Spleen (tissue), 11 donors: ENCODE data around the gene CDHR2. TPM values are rescaled to one million over a fixed set of nuclear protein-coding genes. Genes with fewer than 3 reads are reported as not detected.

Source experiments
- DNase-seq: peaks from one replicate; pipeline ENCODE4 v3.0.0-alpha.2; 2020
- H3K27ac ChIP-seq, 8 donors: fragments of 200-600 bp; sonication (generic) in 7 of 8; 1 replicate in 4 of 8; 2 replicates in 4 of 8; pipeline versions ENCODE4 v1.5.0 to v1.8.0; 2016 to 2021; ENCODE audit warnings: inconsistent platforms in 4 of 8, mild to moderate bottlenecking in 4 of 8, moderate library complexity in 1 of 8
- H3K27me3 ChIP-seq, 7 donors: fragments of 200-600 bp; sonication (generic) in 6 of 7; replicated peaks in 1 of 7; 1 replicate in 4 of 7; 2 replicates in 3 of 7; pipeline versions ENCODE4 v1.5.0 to v1.8.0; 2016 to 2021; ENCODE audit warnings: inconsistent platforms in 3 of 7, mild to moderate bottlenecking in 1 of 7
- H3K36me3 ChIP-seq, 6 donors: fragments of 200-600 bp; sonication (generic) in 5 of 6; 1 replicate in 4 of 6; 2 replicates in 2 of 6; pipeline versions ENCODE4 v1.5.0 to v1.8.0; 2016 to 2021; ENCODE audit warnings: inconsistent platforms in 2 of 6
- H3K4me1 ChIP-seq, 6 donors: fragments of 200-600 bp; sonication (generic) in 5 of 6; 1 replicate in 3 of 6; 2 replicates in 3 of 6; pipeline versions ENCODE4 v1.5.0 to v1.8.0; 2016 to 2021; ENCODE audit warnings: inconsistent platforms in 3 of 6
- H3K4me3 ChIP-seq, 8 donors: fragments of 200-600 bp; sonication (generic) in 7 of 8; 1 replicate in 4 of 8; 2 replicates in 4 of 8; pipeline versions ENCODE4 v1.5.0 to v1.8.0; 2016 to 2021; ENCODE audit warnings: inconsistent platforms in 4 of 8, mild to moderate bottlenecking in 4 of 8, moderate library complexity in 2 of 8
- H3K9me3 ChIP-seq, 8 donors: fragments of 200-600 bp; sonication (generic) in 7 of 8; 1 replicate in 4 of 8; 2 replicates in 4 of 8; pipeline versions ENCODE4 v1.5.0 to v1.8.0; 2016 to 2021; ENCODE audit warnings: inconsistent platforms in 4 of 8
- CTCF ChIP-seq, 11 experiments: fragments of 200-600 bp in 7 of 11; fragments of 450-650 bp in 4 of 11; sonication (generic) in 4 of 11; IDR thresholded peaks in 8 of 11; conservative IDR thresholded peaks in 3 of 11; 1 replicate in 7 of 11; 2 replicates in 4 of 11; pipeline versions ENCODE4 v1.4.0 to v1.8.0; 2016 to 2021; ENCODE audit warnings: antibody characterized with exemption in 11 of 11, inconsistent platforms in 4 of 11, mild to moderate bottlenecking in 1 of 11
- POLR2A ChIP-seq, 3 donors: fragments of 450-650 bp; IDR thresholded peaks; one replicate each; pipeline ENCODE4 v1.5.1; 2017; ENCODE audit warnings: antibody characterized with exemption in 3 of 3, mild to moderate bottlenecking in 1 of 3
- POLR2AphosphoS5 ChIP-seq, 3 donors: sonication (generic); formaldehyde crosslinking; IDR thresholded peaks; one replicate each; pipeline ENCODE4 v1.5.1; 2017; ENCODE audit warnings: antibody characterized with exemption in 3 of 3
- WGBS, 5 donors: extraction: QIAGEN DNeasy Blood & Tissue Kit in 3 of 5; methylation state at CpG; one replicate each; pipeline versions ENCODE4 v1.1.5 to v1.1.7; 2013 to 2018; 5-methylcytosine and 5-hydroxymethylcytosine counted together
- intact Hi-C: fragments of 100-400 bp; cut with DNase I; formaldehyde crosslinking; loops from one replicate; pipeline ENCODE4 v1.15.0; 2023; ENCODE audit warnings: low total_unique reads
- polyA plus RNA-seq, 3 donors: library from polyadenylated mRNA; stranded (reverse); fragments of 200-250 nt; gene quantifications; one replicate each; pipeline ENCODE4 v1.2.1, GENCODE V29; 2013
- total RNA-seq, 7 donors: library from RNA; depleted of rRNA in 3 of 7; stranded (reverse); fragments of >200 nt in 3 of 7; fragmentation: NEBNext Ultra II Directional in 4 of 7; extraction: Animal tissue kit (Norgen Biotek cat#: 25700) in 4 of 7; gene quantifications; one replicate each; pipeline versions ENCODE4 v1.1.0 to v1.2.1, GENCODE V29; 2016 to 2021
- donor health status: healthy with polysubstance abuse.
- donor health status: DM: no; HTN: no; CAD: no; lungs with moderate emphysema.
- donor health status: DM: no; HTN: no; CAD: no.
- donor health status: Bipolar disorder and iron deficiency.
- donor health status: healthy.
- donor health status: DM: no; HTN: no; CAD: no.
- donor health status: DM: yes; HTN: yes; CAD: no.

The CDHR2 gene
- total and polyA plus RNA-seq, 10 donors: 0.02 to 1.4 (median 0.33) TPM; not detected in 2

- 54 to 66% (median 61%) methylated on average over 10 of the region's 10 CpGs for WGBS, 5 donors
- Histone ChIP-seq H3K27ac (no peak overlapping the region), H3K27me3 (peaks cover 0 to 27% (median 0%) of the 10 kb centered on the region in 7 donors), H3K4me3 (no peak overlapping the region), H3K4me1 (peaks cover 0 to 12% (median 0%) of the 10 kb centered on the region in 6 donors), H3K9me3 (no peaks in the 10 kb centered on the region), H3K36me3 (no peaks in the 10 kb centered on the region)
- no peak for TF ChIP-seq CTCF (IDR thresholded peaks at IDR 0.05 in 8 of 11, conservative IDR thresholded peaks at IDR 0.05 in 3 of 11)
- TF ChIP-seq POLR2A (IDR thresholded peaks at IDR 0.05): no peak
- TF ChIP-seq POLR2AphosphoS5 (IDR thresholded peaks at IDR 0.05): no peak
- DNase-seq: no peak
- intact Hi-C loops: no loop called here
Observed at GRCh38 chr5:176562189-176562588, 13.0 kb downstream of the CDHR2 start.

GRCh38 chr5:176564002-176564401 is 14.9 kb downstream of the CDHR2 start:
- H3K36me3 ChIP-seq: no peaks in the 10 kb centered on the region
- no peak overlapping the region for H3K4me3 ChIP-seq
- no peak overlapping the region for H3K27ac ChIP-seq
- H3K4me1 ChIP-seq: peaks cover 0 to 12% (median 0%) of the 10 kb centered on the region in 6 donors
- 82 to 94% (median 90%) methylated on average over 10 of the region's 10 CpGs for WGBS, 5 donors
- no peak for DNase-seq
- no peaks in the 10 kb centered on the region for H3K9me3 ChIP-seq
- H3K27me3 ChIP-seq: peaks cover 0 to 42% (median 4%) of the 10 kb centered on the region in 7 donors
- TF ChIP-seq CTCF (IDR thresholded peaks at IDR 0.05 in 8 of 11, conservative IDR thresholded peaks at IDR 0.05 in 3 of 11): no peak
- TF ChIP-seq POLR2AphosphoS5 (IDR thresholded peaks at IDR 0.05): no peak
- no peak for TF ChIP-seq POLR2A (IDR thresholded peaks at IDR 0.05)
- intact Hi-C loops: no loop called here

- TF ChIP-seq POLR2AphosphoS5 (IDR thresholded peaks at IDR 0.05) (no peak), CTCF (IDR thresholded peaks at IDR 0.05 in 8 of 11, conservative IDR thresholded peaks at IDR 0.05 in 3 of 11) (no peak), POLR2A (IDR thresholded peaks at IDR 0.05) (no peak)
- Histone ChIP-seq H3K27me3 (peaks cover 0 to 58% (median 4%) of the 10 kb centered on the region in 7 donors), H3K27ac (no peak overlapping the region), H3K36me3 (no peaks in the 10 kb centered on the region), H3K4me3 (no peak overlapping the region), H3K4me1 (peaks cover 0 to under 1% (median 0%) of the 10 kb centered on the region in 6 donors), H3K9me3 (no peaks in the 10 kb centered on the region)
- intact Hi-C loops: no loop called here
- WGBS, 5 donors: 64 to 78% (median 67%) methylated on average over 6 of the region's 6 CpGs
- DNase-seq: no peak
Observed at GRCh38 chr5:176565760-176566288, 16.7 kb downstream of the CDHR2 start.

- H3K4me3 ChIP-seq: no peak overlapping the region
- H3K4me1 ChIP-seq: peaks cover 0 to under 1% (median 0%) of the 10 kb centered on the region in 6 donors
- H3K27ac ChIP-seq: no peak overlapping the region
- no peak for TF ChIP-seq POLR2AphosphoS5 (IDR thresholded peaks at IDR 0.05)
- TF ChIP-seq POLR2A (IDR thresholded peaks at IDR 0.05): no peak
- no peak for TF ChIP-seq CTCF (IDR thresholded peaks at IDR 0.05 in 8 of 11, conservative IDR thresholded peaks at IDR 0.05 in 3 of 11)
- no peak for DNase-seq
- H3K9me3 ChIP-seq: no peaks in the 10 kb centered on the region
- peaks cover 0 to 40% (median 4%) of the 10 kb centered on the region in 7 donors for H3K27me3 ChIP-seq
- WGBS, 5 donors: 76 to 84% (median 81%) methylated on average over 4 to 18 of the region's 18 CpGs
- no peaks in the 10 kb centered on the region for H3K36me3 ChIP-seq
- intact Hi-C loops: no loop called here
Observed at GRCh38 chr5:176568657-176569056, 19.5 kb downstream of the CDHR2 start.
